GM12878 (cell line): Measurements from ENCODE around the gene ANTXR2. TPM values are rescaled to one million over a fixed set of nuclear protein-coding genes. Genes with fewer than 3 reads are reported as not detected.

Experiments
- ATAC-seq: fragments of 200-7000 bp; cut with Tn5 transposase; 3 replicates; pipeline ENCODE4 v1.9.1; 2020; ENCODE audit warnings: mild to moderate bottlenecking, moderate library complexity
- BruUV-seq: library from RNA; stranded (reverse); fragments of 400-500 nt; replicated peaks from 2 replicates; lab custom pipeline; 2021; lab: Mats Ljungman, UMichigan
- CTCF ChIA-PET: fragments of 300-600 bp; sonication (Branson Sonifier 250); formaldehyde crosslinking; extraction: SDS; loops from one replicate; lab custom pipeline; 2021; ENCODE audit warnings: inconsistent platforms; lab: Yijun Ruan, JAX
- POLR2A ChIA-PET: fragments of 350-600 bp; formaldehyde crosslinking; extraction: SDS; loops from one replicate; lab custom pipeline; 2021; ENCODE audit warnings: inconsistent platforms; lab: Charles Lee
- RAD21 ChIA-PET: fragments of 300-600 bp; sonication (Branson Sonifier 250); formaldehyde crosslinking; loops from one replicate; lab custom pipeline; 2023; ENCODE audit warnings: antibody characterized with exemption; ENCODE audit not compliant: unreplicated experiment; lab: Charles Lee
- SMC1A ChIA-PET: fragments of 300-600 bp; sonication (Branson Sonifier 250); formaldehyde crosslinking; loops from one replicate; lab custom pipeline; 2023; ENCODE audit not compliant: unreplicated experiment, uncharacterized antibody; lab: Charles Lee
- DNase-seq: peaks from one replicate; pipeline ENCODE4 v3.0.0-alpha.2; 2011; ENCODE audit warnings: low read depth, low spot score
- FAIRE-seq: peaks from 3 replicates; lab custom pipeline; 2011; peaks lifted over from hg19 to GRCh38; lab: Jason Lieb, UNC
- H2AFZ ChIP-seq: 2 replicates; pipeline ENCODE4 v1.6.0; 2011; ENCODE audit warnings: low read depth, low read length, control low read depth; ENCODE audit not compliant: control insufficient read depth
- H3K27ac ChIP-seq: 2 replicates; pipeline ENCODE4 v1.5.1; 2011; ENCODE audit warnings: control low read depth; ENCODE audit not compliant: control insufficient read depth, insufficient read depth
- H3K27me3 ChIP-seq, 2 experiments: replicated peaks in 1 of 2; 2 replicates each; pipeline versions ENCODE4 v1.6.0 to v1.6.1; 2011; ENCODE audit warnings: low read length in 1 of 2; ENCODE audit not compliant: control insufficient read depth in 2 of 2, insufficient read depth in 2 of 2
- H3K36me3 ChIP-seq, 2 experiments: 2 replicates each; pipeline ENCODE4 v1.5.1; 2011; ENCODE audit warnings: low read length in 1 of 2; ENCODE audit not compliant: control insufficient read depth in 2 of 2, insufficient read depth in 2 of 2
- H3K4me1 ChIP-seq: 2 replicates; pipeline ENCODE4 v1.6.1; 2011; ENCODE audit warnings: mild to moderate bottlenecking, low read length, moderate library complexity, mixed read lengths; ENCODE audit not compliant: control insufficient read depth, insufficient read depth
- H3K4me2 ChIP-seq: 2 replicates; pipeline ENCODE4 v1.6.0; 2011; ENCODE audit warnings: control low read depth; ENCODE audit not compliant: control insufficient read depth, insufficient read depth
- H3K4me3 ChIP-seq: fragments of 200-600 bp; sonication (generic); 2 replicates; pipeline ENCODE4 v1.5.1; 2016
- H3K79me2 ChIP-seq: 2 replicates; pipeline ENCODE4 v1.6.0; 2011; ENCODE audit warnings: low read length; ENCODE audit not compliant: control insufficient read depth, insufficient read depth
- H3K9ac ChIP-seq: 2 replicates; pipeline ENCODE4 v1.8.0; 2011; ENCODE audit warnings: low read length, control low read depth, mixed read lengths; ENCODE audit not compliant: control insufficient read depth, insufficient read depth
- H3K9me3 ChIP-seq: replicated peaks from 3 replicates; pipeline ENCODE4 v1.5.1; 2011; ENCODE audit warnings: mild to moderate bottlenecking, low read length; ENCODE audit not compliant: control insufficient read depth, insufficient read depth
- H4K20me1 ChIP-seq: 2 replicates; pipeline ENCODE4 v1.6.0; 2011; ENCODE audit not compliant: control insufficient read depth, insufficient read depth
- BMI1 ChIP-seq: fragments of 450-650 bp; IDR thresholded peaks from 2 replicates; pipeline ENCODE4 v1.6.1; 2016; ENCODE audit warnings: mild to moderate bottlenecking, moderate library complexity, borderline replicate concordance
- EP300 ChIP-seq, 2 experiments: fragments of 150-350 bp in 1 of 2; IDR thresholded peaks; 2 replicates each; pipeline ENCODE4 v1.6.1; 2011 to 2012; ENCODE audit warnings: low read depth in 2 of 2, low read length in 2 of 2, borderline replicate concordance in 1 of 2, improper control_type of control experiment in 1 of 2, inconsistent platforms in 1 of 2; ENCODE audit not compliant: control insufficient read depth in 1 of 2
- ETV6 ChIP-seq, 2 experiments: fragments of 450-650 bp in 1 of 2; IDR thresholded peaks in 1 of 2; conservative IDR thresholded peaks in 1 of 2; 2 replicates each; pipeline ENCODE4 v1.6.1; 2014; ENCODE audit warnings: antibody characterized with exemption in 1 of 2, borderline replicate concordance in 1 of 2, low read depth in 1 of 2, mild to moderate bottlenecking in 1 of 2, moderate library complexity in 1 of 2
- KDM1A ChIP-seq: fragments of 200-600 bp; sonication (generic); IDR thresholded peaks from 2 replicates; pipeline ENCODE4 v1.6.1; 2016; ENCODE audit warnings: borderline replicate concordance
- MYC ChIP-seq: IDR thresholded peaks from 2 replicates; pipeline ENCODE4 v1.6.1; 2011; ENCODE audit warnings: mild to moderate bottlenecking, low read length, moderate library complexity, inconsistent platforms; ENCODE audit not compliant: insufficient read depth, insufficient replicate concordance, insufficient read length, severe bottlenecking
- RAD21 ChIP-seq: IDR thresholded peaks from 2 replicates; pipeline ENCODE4 v1.6.1; 2011; ENCODE audit warnings: mild to moderate bottlenecking, low read depth, low read length, moderate library complexity; ENCODE audit not compliant: insufficient read depth
- RAD51 ChIP-seq: fragments of 450-650 bp; IDR thresholded peaks from 2 replicates; pipeline ENCODE4 v1.6.1; 2016; ENCODE audit warnings: moderate library complexity, mild to moderate bottlenecking, inconsistent platforms
- ZNF24 ChIP-seq: fragments of 450-650 bp; IDR thresholded peaks from 2 replicates; pipeline ENCODE4 v1.6.1; 2017; ENCODE audit warnings: antibody characterized with exemption, mild to moderate bottlenecking
- ZSCAN29 ChIP-seq: fragments of 450-650 bp; IDR thresholded peaks from 2 replicates; pipeline ENCODE4 v1.6.1; 2017; ENCODE audit warnings: mild to moderate bottlenecking, moderate library complexity
- WGBS: methylation state at CpG from one replicate; pipeline ENCODE4 v1.1.6; 2016; ENCODE audit warnings: low lambda C conversion rate; ENCODE audit not compliant: insufficient replicate concordance, insufficient coverage; ENCODE audit errors: missing lambda C conversion rate; 5-methylcytosine and 5-hydroxymethylcytosine counted together
- in situ Hi-C: fragments of 300-500 bp; cut with MboI; formaldehyde crosslinking; loops from 9 replicates; pipeline ENCODE4 v1.14.3; 2018; ENCODE audit warnings: mixed read lengths
- intact Hi-C: fragments of 100-400 bp; cut with micrococcal nuclease; formaldehyde crosslinking; loops from one replicate; pipeline ENCODE4 v1.14.2; 2022; ENCODE audit not compliant: unreplicated experiment
- polyA plus RNA-seq, 11 experiments: library from polyadenylated mRNA; depleted of rRNA in 4 of 11; unstranded in 6 of 11; stranded (reverse) in 5 of 11; fragments of >200 nt; fragmentation: Nextera tagmentation in 4 of 11; fragmentation: Illumina TruSeq in 1 of 11; extraction: Ambion mirVana in 4 of 11; extraction: Trizol in 1 of 11; gene quantifications; 1 replicate in 1 of 11; 2 replicates in 10 of 11; pipeline versions ENCODE4 v1.2.1 to v1.2.3, GENCODE V29; 2011 to 2016; ENCODE audit warnings: inconsistent platforms in 2 of 11, missing spikeins in 2 of 11, low read depth in 1 of 11
- total RNA-seq, 4 experiments: library from RNA; depleted of rRNA in 3 of 4; stranded (reverse); fragments of >200 nt in 3 of 4; fragmentation: Illumina TruSeq in 1 of 4; extraction: Trizol in 1 of 4; gene quantifications; 2 replicates each; pipeline versions ENCODE4 v1.2.1 to v1.2.3, GENCODE V29; 2013 to 2021
- TF ChIP-seq, protein P1 (sequence below): fragments of 450-650 bp; IDR thresholded peaks from 2 replicates; pipeline ENCODE4 v1.6.1; 2017; ENCODE audit warnings: mild to moderate bottlenecking
- TF ChIP-seq, protein P2 (sequence below): fragments of 450-650 bp; IDR thresholded peaks from 2 replicates; pipeline ENCODE4 v1.6.1; 2018; ENCODE audit warnings: borderline replicate concordance, mild to moderate bottlenecking; ENCODE audit not compliant: partially characterized antibody
- TF ChIP-seq, protein P3 (sequence below): IDR thresholded peaks from 2 replicates; pipeline ENCODE4 v1.6.1; 2012; ENCODE audit warnings: low read length, inconsistent platforms

ANTXR2 gene
- total and polyA plus RNA-seq, 10 of the 15 experiments (the other 5 are each of a cell fraction or from before 2014, with no cell fraction given), result 1.4 to 8.9 (median 5.7) TPM

DNA sequence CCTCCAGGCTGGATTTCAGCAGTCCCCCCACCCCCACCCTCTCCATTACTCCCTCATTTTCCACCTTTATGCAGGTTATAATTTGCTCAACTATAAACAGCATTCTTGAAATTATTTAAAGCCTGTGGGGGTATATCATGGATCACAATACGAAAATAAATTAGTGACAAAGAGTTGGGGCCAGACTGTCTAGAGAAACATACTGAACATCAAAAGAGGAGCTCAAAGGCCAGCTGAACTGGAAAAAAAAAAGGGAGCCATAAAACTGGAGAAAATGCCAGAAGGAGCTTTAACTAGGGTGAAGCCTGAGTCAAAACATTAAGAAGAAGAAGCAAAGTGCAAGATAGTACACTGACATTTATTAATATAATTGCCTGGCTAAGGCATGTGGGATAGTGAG, 137.8 kb downstream of the ANTXR2 start (continued):
- TF ChIP-seq RAD51, result no peak
- no peak for TF ChIP-seq RAD21
- TF ChIP-seq ETV6 (conservative IDR thresholded peaks at IDR 0.05 in 1 of 2, IDR thresholded peaks at IDR 0.05 in 1 of 2; ENCODE audit: borderline replicate concordance in 1 of 2, low read depth in 1 of 2), result no peak

DNA sequence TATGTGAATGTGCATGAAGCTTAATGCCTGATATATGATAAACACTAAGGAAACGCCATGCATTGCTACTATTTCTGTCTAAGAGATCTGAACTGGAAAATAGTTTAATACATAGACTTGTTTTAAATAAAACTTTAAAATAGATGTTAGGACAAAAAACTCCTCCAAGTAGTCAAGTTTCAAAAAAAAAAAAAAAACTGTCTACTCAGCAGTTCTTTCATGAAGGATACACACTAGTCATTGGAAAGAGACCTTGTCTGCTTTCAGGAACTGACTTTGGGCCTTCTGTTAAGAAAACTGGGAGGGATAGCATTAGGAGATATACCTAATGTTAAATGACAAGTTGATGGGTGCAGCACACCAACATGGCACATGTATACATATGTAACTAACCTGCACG, 138.4 kb downstream of the ANTXR2 start:
- no peak overlapping the region for H3K27ac ChIP-seq
- in situ Hi-C loops (no loop called here), intact Hi-C loops (no loop called here)
- ChIA-PET POLR2A (no interaction called here), SMC1A (no interaction called here), RAD21 (no interaction called here), CTCF (interaction anchor here (0.6 kb wide), 1 partner anchor 351 kb away, joined by 4 read pairs; no protein-coding TSS in a partner anchor)
- no peaks in the 10 kb centered on the region for H4K20me1 ChIP-seq
- ATAC-seq, result no peak
- BruUV-seq, result no TSS peak
- FAIRE-seq, result no peak
- H3K36me3 ChIP-seq, result no peaks in the 10 kb centered on the region
- H3K4me1 ChIP-seq, result no peaks in the 10 kb centered on the region
- WGBS, result 52% methylated on average over 2 of the region's 2 CpGs
- H3K9me3 ChIP-seq, result no peaks in the 10 kb centered on the region
- TF ChIP-seq RAD21, result no peak
- TF ChIP-seq, protein P1, sequence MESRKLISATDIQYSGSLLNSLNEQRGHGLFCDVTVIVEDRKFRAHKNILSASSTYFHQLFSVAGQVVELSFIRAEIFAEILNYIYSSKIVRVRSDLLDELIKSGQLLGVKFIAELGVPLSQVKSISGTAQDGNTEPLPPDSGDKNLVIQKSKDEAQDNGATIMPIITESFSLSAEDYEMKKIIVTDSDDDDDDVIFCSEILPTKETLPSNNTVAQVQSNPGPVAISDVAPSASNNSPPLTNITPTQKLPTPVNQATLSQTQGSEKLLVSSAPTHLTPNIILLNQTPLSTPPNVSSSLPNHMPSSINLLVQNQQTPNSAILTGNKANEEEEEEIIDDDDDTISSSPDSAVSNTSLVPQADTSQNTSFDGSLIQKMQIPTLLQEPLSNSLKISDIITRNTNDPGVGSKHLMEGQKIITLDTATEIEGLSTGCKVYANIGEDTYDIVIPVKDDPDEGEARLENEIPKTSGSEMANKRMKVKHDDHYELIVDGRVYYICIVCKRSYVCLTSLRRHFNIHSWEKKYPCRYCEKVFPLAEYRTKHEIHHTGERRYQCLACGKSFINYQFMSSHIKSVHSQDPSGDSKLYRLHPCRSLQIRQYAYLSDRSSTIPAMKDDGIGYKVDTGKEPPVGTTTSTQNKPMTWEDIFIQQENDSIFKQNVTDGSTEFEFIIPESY, result no peak
- TF ChIP-seq ZNF24, result no peak
- no peak for TF ChIP-seq ZSCAN29
- TF ChIP-seq MYC, result no peak
- TF ChIP-seq BMI1, result no peak
- TF ChIP-seq EP300 (IDR thresholded peaks at IDR 0.05; ENCODE audit: borderline replicate concordance in 1 of 2, control insufficient read depth in 1 of 2, low read depth in 2 of 2, low read length in 2 of 2), result no peak
- TF ChIP-seq KDM1A, result no peak
- TF ChIP-seq, protein P2, sequence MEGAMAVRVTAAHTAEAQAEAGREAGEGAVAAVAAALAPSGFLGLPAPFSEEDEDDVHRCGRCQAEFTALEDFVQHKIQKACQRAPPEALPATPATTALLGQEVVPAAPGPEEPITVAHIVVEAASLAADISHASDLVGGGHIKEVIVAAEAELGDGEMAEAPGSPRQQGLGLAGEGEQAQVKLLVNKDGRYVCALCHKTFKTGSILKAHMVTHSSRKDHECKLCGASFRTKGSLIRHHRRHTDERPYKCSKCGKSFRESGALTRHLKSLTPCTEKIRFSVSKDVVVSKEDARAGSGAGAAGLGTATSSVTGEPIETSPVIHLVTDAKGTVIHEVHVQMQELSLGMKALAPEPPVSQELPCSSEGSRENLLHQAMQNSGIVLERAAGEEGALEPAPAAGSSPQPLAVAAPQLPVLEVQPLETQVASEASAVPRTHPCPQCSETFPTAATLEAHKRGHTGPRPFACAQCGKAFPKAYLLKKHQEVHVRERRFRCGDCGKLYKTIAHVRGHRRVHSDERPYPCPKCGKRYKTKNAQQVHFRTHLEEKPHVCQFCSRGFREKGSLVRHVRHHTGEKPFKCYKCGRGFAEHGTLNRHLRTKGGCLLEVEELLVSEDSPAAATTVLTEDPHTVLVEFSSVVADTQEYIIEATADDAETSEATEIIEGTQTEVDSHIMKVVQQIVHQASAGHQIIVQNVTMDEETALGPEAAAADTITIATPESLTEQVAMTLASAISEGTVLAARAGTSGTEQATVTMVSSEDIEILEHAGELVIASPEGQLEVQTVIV, result no peak
- TF ChIP-seq, protein P3, sequence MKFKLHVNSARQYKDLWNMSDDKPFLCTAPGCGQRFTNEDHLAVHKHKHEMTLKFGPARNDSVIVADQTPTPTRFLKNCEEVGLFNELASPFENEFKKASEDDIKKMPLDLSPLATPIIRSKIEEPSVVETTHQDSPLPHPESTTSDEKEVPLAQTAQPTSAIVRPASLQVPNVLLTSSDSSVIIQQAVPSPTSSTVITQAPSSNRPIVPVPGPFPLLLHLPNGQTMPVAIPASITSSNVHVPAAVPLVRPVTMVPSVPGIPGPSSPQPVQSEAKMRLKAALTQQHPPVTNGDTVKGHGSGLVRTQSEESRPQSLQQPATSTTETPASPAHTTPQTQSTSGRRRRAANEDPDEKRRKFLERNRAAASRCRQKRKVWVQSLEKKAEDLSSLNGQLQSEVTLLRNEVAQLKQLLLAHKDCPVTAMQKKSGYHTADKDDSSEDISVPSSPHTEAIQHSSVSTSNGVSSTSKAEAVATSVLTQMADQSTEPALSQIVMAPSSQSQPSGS, result no peak
- no peak overlapping the region for H3K4me3 ChIP-seq
- no peaks in the 10 kb centered on the region for H3K27me3 ChIP-seq
- DNase-seq, result no peak
- H3K79me2 ChIP-seq, result no peaks in the 10 kb centered on the region
- H3K9ac ChIP-seq, result no peak overlapping the region
- no peak overlapping the region for H3K4me2 ChIP-seq
- no peak overlapping the region for H2AFZ ChIP-seq
